NCI-H2029 treated with DMSO at 0.1 percent for 48 hours (cell line): ENCODE results near the gene CPO.

ENCODE experiments used
- DNase-seq: peaks from one replicate; lab custom pipeline; 2025; lab: John Stamatoyannopoulos, UW

The CPO gene

GRCh38 chr2:207015901-207016300, 76.6 kb downstream of the CPO start:
- DNase-seq: no peak
